H1 (cell line): ENCODE results near the gene FARP2. TPM values are rescaled to one million over a fixed set of nuclear protein-coding genes. Genes with fewer than 3 reads are reported as not detected.

Experiments used
- ASH2L ChIP-seq: fragments of 200-600, 300-600 bp; sonication (generic); IDR thresholded peaks from one replicate; pipeline ENCODE4 v1.7.1; 2017; ENCODE audit warnings: low read length
- RXRA ChIP-seq: IDR thresholded peaks from 2 replicates; pipeline ENCODE4 v1.6.1; 2011; ENCODE audit warnings: low read depth, mild to moderate bottlenecking, low read length, moderate library complexity; ENCODE audit not compliant: insufficient read depth
- SP1 ChIP-seq: IDR thresholded peaks from 2 replicates; pipeline ENCODE4 v1.6.1; 2011; ENCODE audit warnings: low read depth, low read length
- SP2 ChIP-seq: IDR thresholded peaks from 2 replicates; pipeline ENCODE4 v1.6.1; 2012; ENCODE audit warnings: mild to moderate bottlenecking, low read length, inconsistent platforms
- TAF1 ChIP-seq: IDR thresholded peaks from 2 replicates; pipeline ENCODE4 v1.6.1; 2011; ENCODE audit warnings: mild to moderate bottlenecking, low read depth, low read length
- polyA plus RNA-seq, 7 experiments: library from polyadenylated mRNA; depleted of rRNA in 3 of 7; stranded (reverse) in 5 of 7; unstranded in 2 of 7; fragments of >200 nt in 5 of 7; fragments of 200-250 nt in 2 of 7; gene quantifications; 1 replicate in 5 of 7; 2 replicates in 1 of 7; 4 replicates in 1 of 7; pipeline versions ENCODE4 v1.2.1 to v1.2.3, GENCODE V29; 2011 to 2013; ENCODE audit warnings: missing spikeins in 2 of 7, mixed read lengths in 2 of 7
- total RNA-seq: library from RNA; stranded (reverse); fragmentation: NEBNext Ultra II Directional; extraction: Animal tissue kit (Norgen Biotek cat#: 25700); gene quantifications from 2 replicates; pipeline ENCODE4 v1.2.1, GENCODE V29; 2021

FARP2 gene
- total and polyA plus RNA-seq, 2 of the 8 experiments (the other 6 are each of a cell fraction or from before 2014, with no cell fraction given), result 12.4 to 33.4 TPM

DNA sequence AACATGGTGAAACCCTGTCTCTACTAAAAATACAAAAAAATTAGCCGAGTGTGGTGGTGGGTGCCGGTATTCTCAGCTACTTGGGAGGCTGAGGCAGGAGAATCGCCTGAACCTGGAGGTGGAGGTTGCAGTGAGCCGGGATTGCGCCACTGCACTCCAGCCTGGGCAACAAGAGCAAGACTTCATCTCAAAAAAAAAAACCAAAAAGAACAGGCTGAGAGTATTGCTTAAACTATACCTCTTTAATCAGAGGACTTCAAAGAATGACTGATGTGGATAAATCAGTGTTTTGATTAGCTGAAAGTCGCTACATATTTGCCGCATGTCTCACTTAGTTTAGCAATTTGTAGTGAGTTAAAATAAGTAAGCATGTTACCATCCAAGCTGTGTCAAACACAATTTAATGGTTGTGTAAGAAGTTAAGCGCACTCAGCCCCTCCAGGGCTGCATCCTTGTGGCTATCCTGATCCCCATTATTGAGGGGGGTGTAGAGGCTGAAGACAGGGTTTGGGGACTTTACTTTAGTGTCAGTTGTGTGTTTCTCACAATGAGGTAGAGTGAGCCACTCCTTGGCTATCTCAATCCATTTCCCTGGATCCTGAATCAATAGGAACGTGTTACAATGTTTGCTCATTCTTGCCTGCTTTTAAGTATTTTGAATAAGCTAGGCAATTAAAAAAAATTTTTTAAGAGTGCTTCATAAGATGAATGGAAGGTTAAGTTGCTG, 11.0 kb upstream of the FARP2 start (continued):
- TF ChIP-seq TAF1 (no peak), SP1 (no peak), ASH2L (no peak), SP2 (no peak), RXRA (no peak)
